Measurements from ENCODE around the gene STARD8. TPM values are rescaled to one million over a fixed set of nuclear protein-coding genes. Genes with fewer than 3 reads are reported as not detected.

STARD8 gene
- total RNA-seq, 4 donors from 2014 or later = 10.5 to 35.6 (median 16.9) TPM

- TF ChIP-seq POLR2A (IDR thresholded peaks at IDR 0.05) (no peak), CTCF (IDR thresholded peaks at IDR 0.05) (no peak)
- intact Hi-C loops (cut with DNase I) = no loop called here
- Histone ChIP-seq H3K9me3 (no peaks in the 10 kb centered on the region), H3K36me3 (no peaks in the 10 kb centered on the region), H3K27me3 (no peaks in the 10 kb centered on the region), H3K4me1 (no peaks in the 10 kb centered on the region), H3K27ac (no peak overlapping the region), H3K4me3 (replicated peaks in 1 of 3) (no peak overlapping the region)
- 96 to 100% methylated on average over 1 of the region's 1 CpG for WGBS, 2 donors
- no peak for DNase-seq
Observed at GRCh38 chrX:68743754-68744153, 96.3 kb downstream of the STARD8 start.

GRCh38 chrX:68746988-68747387 is 99.5 kb downstream of the STARD8 start:
- intact Hi-C loops (cut with DNase I) = no loop called here
- DNase-seq = no peak
- H3K27ac ChIP-seq = no peak overlapping the region
- no peaks in the 10 kb centered on the region for H3K36me3 ChIP-seq
- TF ChIP-seq CTCF (IDR thresholded peaks at IDR 0.05) (no peak), POLR2A (IDR thresholded peaks at IDR 0.05) (no peak)
- H3K4me1 ChIP-seq = no peaks in the 10 kb centered on the region
- no peaks in the 10 kb centered on the region for H3K9me3 ChIP-seq
- H3K4me3 ChIP-seq (replicated peaks in 1 of 3) = no peak overlapping the region
- H3K27me3 ChIP-seq = no peaks in the 10 kb centered on the region
- 30 to 40% methylated on average over 5 of the region's 5 CpGs for WGBS, 2 donors

- intact Hi-C loops (cut with DNase I) = no loop called here
- Histone ChIP-seq H3K27me3 (no peaks in the 10 kb centered on the region), H3K4me1 (no peaks in the 10 kb centered on the region), H3K36me3 (no peaks in the 10 kb centered on the region), H3K4me3 (replicated peaks in 1 of 3) (no peak overlapping the region), H3K27ac (no peak overlapping the region), H3K9me3 (no peaks in the 10 kb centered on the region)
- TF ChIP-seq POLR2A (IDR thresholded peaks at IDR 0.05) = no peak
- no peak for TF ChIP-seq CTCF (IDR thresholded peaks at IDR 0.05)
- no peak for DNase-seq
- WGBS, 2 donors = 94 to 97% methylated on average over 7 of the region's 7 CpGs
Observed at GRCh38 chrX:68748030-68748429, 100.6 kb downstream of the STARD8 start.

- WGBS, 2 donors = 88 to 91% methylated on average over 3 of the region's 3 CpGs
- no peak overlapping the region for H3K4me3 ChIP-seq (replicated peaks in 1 of 3)
- no peaks in the 10 kb centered on the region for H3K36me3 ChIP-seq
- H3K4me1 ChIP-seq = no peaks in the 10 kb centered on the region
- TF ChIP-seq CTCF (IDR thresholded peaks at IDR 0.05) (no peak), POLR2A (IDR thresholded peaks at IDR 0.05) (no peak)
- no peak overlapping the region for H3K27ac ChIP-seq
- no peak for DNase-seq
- H3K9me3 ChIP-seq = no peaks in the 10 kb centered on the region
- no peaks in the 10 kb centered on the region for H3K27me3 ChIP-seq
- intact Hi-C loops (cut with DNase I) = no loop called here
Observed at GRCh38 chrX:68749426-68749825, 102.0 kb downstream of the STARD8 start.

- H3K36me3 ChIP-seq = no peaks in the 10 kb centered on the region
- no peaks in the 10 kb centered on the region for H3K27me3 ChIP-seq
- intact Hi-C loops (cut with DNase I) = no loop called here
- H3K27ac ChIP-seq = no peak overlapping the region
- H3K4me1 ChIP-seq = no peaks in the 10 kb centered on the region
- H3K9me3 ChIP-seq = no peaks in the 10 kb centered on the region
- 92 to 100% methylated on average over 2 to 3 of the region's 3 CpGs for WGBS, 2 donors
- no peak for DNase-seq
- TF ChIP-seq CTCF (IDR thresholded peaks at IDR 0.05) (no peak), POLR2A (IDR thresholded peaks at IDR 0.05) (no peak)
- H3K4me3 ChIP-seq (replicated peaks in 1 of 3) = no peak overlapping the region
Observed at GRCh38 chrX:68750316-68750715, 102.8 kb downstream of the STARD8 start.
